Stomach (tissue), 4 donors: Measurements from ENCODE around the gene TAS1R3.

Experiments
- CTCF ChIP-seq, 7 experiments: fragments of 450-650 bp in 4 of 7; fragments of 200-600 bp in 3 of 7; sonication (generic) in 3 of 7; IDR thresholded peaks; one replicate each; pipeline ENCODE4 v1.5.1; 2016 to 2019; ENCODE audit warnings: antibody characterized with exemption in 7 of 7, control low read depth in 2 of 7, mild to moderate bottlenecking in 1 of 7
- EP300 ChIP-seq: sonication (generic); formaldehyde crosslinking; IDR thresholded peaks from one replicate; pipeline ENCODE4 v1.6.1; 2017; ENCODE audit warnings: antibody characterized with exemption
- POLR2A ChIP-seq, 4 donors: fragments of 450-650 bp; IDR thresholded peaks; one replicate each; pipeline ENCODE4 v1.6.1; 2016; ENCODE audit warnings: antibody characterized with exemption in 4 of 4, control low read depth in 2 of 4, mild to moderate bottlenecking in 1 of 4, moderate library complexity in 1 of 4
- POLR2AphosphoS5 ChIP-seq, 3 donors: sonication (generic); formaldehyde crosslinking; IDR thresholded peaks; one replicate each; pipeline ENCODE4 v1.6.1; 2016; ENCODE audit warnings: antibody characterized with exemption in 3 of 3

GRCh38 chr1:1292851-1293250 is 38.2 kb upstream of the TAS1R3 start:
- TF ChIP-seq CTCF (IDR thresholded peaks at IDR 0.05) (no peak), EP300 (no peak), POLR2A (IDR thresholded peaks at IDR 0.05) (no peak), POLR2AphosphoS5 (IDR thresholded peaks at IDR 0.05) (no peak)
